Stomach (tissue), 9 donors: ENCODE data around the gene COL21A1. TPM values are rescaled to one million over a fixed set of nuclear protein-coding genes. Genes with fewer than 3 reads are reported as not detected.
A peak's percentile ranks its signal among the peaks of the same experiment; 100 is the strongest.

Experiments used
- DNase-seq, 2 donors: peaks; one replicate each; pipeline versions ENCODE4 v3.0.0 to v3.0.0-alpha.2; 2013 to 2019
- H3K27ac ChIP-seq, 5 donors: fragments of 200-600 bp in 4 of 5; sonication (generic) in 4 of 5; one replicate each; pipeline ENCODE4 v1.5.1; 2013 to 2019; ENCODE audit warnings: mild to moderate bottlenecking in 1 of 5, moderate library complexity in 1 of 5
- H3K27me3 ChIP-seq, 3 donors: fragments of 200-600 bp; sonication (generic); one replicate each; pipeline ENCODE4 v1.5.1; 2017 to 2019; ENCODE audit warnings: mixed run types in 1 of 3
- H3K36me3 ChIP-seq, 4 donors: fragments of 200-600 bp; sonication (generic); 1 replicate in 3 of 4; 2 replicates in 1 of 4; pipeline ENCODE4 v1.5.1; 2016 to 2019
- H3K4me1 ChIP-seq, 4 donors: fragments of 200-600 bp; sonication (generic); one replicate each; pipeline ENCODE4 v1.5.1; 2016 to 2019
- H3K4me3 ChIP-seq, 4 donors: fragments of 200-600 bp; sonication (generic) in 3 of 4; one replicate each; pipeline ENCODE4 v1.5.1; 2016 to 2019; ENCODE audit warnings: mild to moderate bottlenecking in 1 of 4
- H3K9me3 ChIP-seq, 4 donors: fragments of 200-600 bp; sonication (generic); one replicate each; pipeline ENCODE4 v1.5.1; 2016 to 2019
- CTCF ChIP-seq, 7 experiments: fragments of 450-650 bp in 4 of 7; fragments of 200-600 bp in 3 of 7; sonication (generic) in 3 of 7; IDR thresholded peaks; one replicate each; pipeline ENCODE4 v1.5.1; 2016 to 2019; ENCODE audit warnings: antibody characterized with exemption in 7 of 7, control low read depth in 2 of 7, mild to moderate bottlenecking in 1 of 7
- EP300 ChIP-seq: sonication (generic); formaldehyde crosslinking; IDR thresholded peaks from one replicate; pipeline ENCODE4 v1.6.1; 2017; ENCODE audit warnings: antibody characterized with exemption
- POLR2A ChIP-seq, 4 donors: fragments of 450-650 bp; IDR thresholded peaks; one replicate each; pipeline ENCODE4 v1.6.1; 2016; ENCODE audit warnings: antibody characterized with exemption in 4 of 4, control low read depth in 2 of 4, mild to moderate bottlenecking in 1 of 4, moderate library complexity in 1 of 4
- POLR2AphosphoS5 ChIP-seq, 3 donors: sonication (generic); formaldehyde crosslinking; IDR thresholded peaks; one replicate each; pipeline ENCODE4 v1.6.1; 2016; ENCODE audit warnings: antibody characterized with exemption in 3 of 3
- WGBS, 5 donors: extraction: QIAGEN DNeasy Blood & Tissue Kit in 3 of 5; methylation state at CpG; one replicate each; pipeline versions ENCODE4 v1.1.5 to v1.1.7; 2013 to 2018; 5-methylcytosine and 5-hydroxymethylcytosine counted together
- intact Hi-C: fragments of 100-400 bp; cut with DNase I; formaldehyde crosslinking; loops from one replicate; pipeline ENCODE4 v1.15.1; 2023; ENCODE audit warnings: low total_unique reads
- polyA plus RNA-seq, 3 donors: library from polyadenylated mRNA; stranded (reverse); fragments of 200-250 nt; gene quantifications; one replicate each; pipeline ENCODE4 v1.2.3, GENCODE V29; 2013
- total RNA-seq, 5 donors: library from RNA; depleted of rRNA; stranded (reverse); fragments of >200 nt; gene quantifications; one replicate each; pipeline versions ENCODE4 v1.1.0 to v1.2.3, GENCODE V29; 2014 to 2016
- donor health status: healthy with polysubstance abuse.
- donor health status: Bipolar disorder and iron deficiency.
- donor health status: healthy.

COL21A1 gene
- total and polyA plus RNA-seq, 8 donors: 0.31 to 69.4 (median 4.1) TPM; not detected in 1

GRCh38 chr6:56231827-56232226 lies 15.6 kb downstream of the COL21A1 start:
- Histone ChIP-seq H3K4me3 (no peak overlapping the region), H3K36me3 (no peaks in the 10 kb centered on the region), H3K9me3 (no peaks in the 10 kb centered on the region), H3K4me1 (peaks cover 0 to 8% (median 4%) of the 10 kb centered on the region in 4 donors), H3K27ac (no peak overlapping the region), H3K27me3 (no peaks in the 10 kb centered on the region)
- no peak for DNase-seq
- intact Hi-C loops: no loop called here
- no peak for TF ChIP-seq CTCF (IDR thresholded peaks at IDR 0.05)
- TF ChIP-seq POLR2A (IDR thresholded peaks at IDR 0.05): no peak
- no peak for TF ChIP-seq EP300
- TF ChIP-seq POLR2AphosphoS5 (IDR thresholded peaks at IDR 0.05): no peak

GRCh38 chr6:56230976-56231566 lies 16.3 kb downstream of the COL21A1 start:
- TF ChIP-seq POLR2A (IDR thresholded peaks at IDR 0.05) (no peak), CTCF (IDR thresholded peaks at IDR 0.05) (no peak), EP300 (no peak), POLR2AphosphoS5 (IDR thresholded peaks at IDR 0.05) (no peak)
- WGBS, 5 donors: 58 to 68% (median 59%) methylated on average over 4 of the region's 4 CpGs
- no peak overlapping the region for H3K4me3 ChIP-seq
- no peak overlapping the region for H3K27ac ChIP-seq
- DNase-seq: no peak
- H3K27me3 ChIP-seq: no peaks in the 10 kb centered on the region
- peaks cover 0 to 8% (median 4%) of the 10 kb centered on the region in 4 donors for H3K4me1 ChIP-seq
- H3K9me3 ChIP-seq: no peaks in the 10 kb centered on the region
- H3K36me3 ChIP-seq: no peaks in the 10 kb centered on the region
- intact Hi-C loops: no loop called here

- H3K27ac ChIP-seq: no peak overlapping the region
- H3K4me1 ChIP-seq: peaks cover 0 to 7% (median 0%) of the 10 kb centered on the region in 4 donors
- no peaks in the 10 kb centered on the region for H3K36me3 ChIP-seq
- 30 to 68% (median 51%) methylated on average over 2 of the region's 2 CpGs for WGBS, 5 donors
- DNase-seq: peak in 1 of 2 donors; percentile 66
- no peak overlapping the region for H3K4me3 ChIP-seq
- intact Hi-C loops: no loop called here
- TF ChIP-seq POLR2A (IDR thresholded peaks at IDR 0.05): no peak
- TF ChIP-seq CTCF (IDR thresholded peaks at IDR 0.05): no peak
- TF ChIP-seq EP300: no peak
- TF ChIP-seq POLR2AphosphoS5 (IDR thresholded peaks at IDR 0.05): no peak
- no peaks in the 10 kb centered on the region for H3K9me3 ChIP-seq
- H3K27me3 ChIP-seq: no peaks in the 10 kb centered on the region
These were observed 20.1 kb downstream of the COL21A1 start for GRCh38 chr6:56227071-56227879.

GRCh38 chr6:56223995-56224394 lies 23.4 kb downstream of the COL21A1 start:
- Histone ChIP-seq H3K4me1 (no peaks in the 10 kb centered on the region), H3K9me3 (no peaks in the 10 kb centered on the region), H3K36me3 (no peaks in the 10 kb centered on the region), H3K27me3 (no peaks in the 10 kb centered on the region), H3K27ac (no peak overlapping the region), H3K4me3 (no peak overlapping the region)
- WGBS, 5 donors: 28 to 42% (median 38%) methylated on average over 1 of the region's 1 CpG
- intact Hi-C loops: no loop called here
- no peak for TF ChIP-seq EP300
- no peak for TF ChIP-seq POLR2AphosphoS5 (IDR thresholded peaks at IDR 0.05)
- no peak for DNase-seq

GRCh38 chr6:56222499-56222898 lies 24.9 kb downstream of the COL21A1 start:
- intact Hi-C loops: no loop called here

More at GRCh38 chr6:56222499-56222898, 24.9 kb downstream of the COL21A1 start:
- no peak overlapping the region for H3K4me3 ChIP-seq
- H3K27me3 ChIP-seq: no peaks in the 10 kb centered on the region
- no peaks in the 10 kb centered on the region for H3K9me3 ChIP-seq
- DNase-seq: peak in 1 of 2 donors; percentile 38
- H3K4me1 ChIP-seq: no peaks in the 10 kb centered on the region
- H3K27ac ChIP-seq: no peak overlapping the region
- TF ChIP-seq POLR2A (IDR thresholded peaks at IDR 0.05) (no peak), CTCF (IDR thresholded peaks at IDR 0.05) (no peak), POLR2AphosphoS5 (IDR thresholded peaks at IDR 0.05) (no peak), EP300 (no peak)
- H3K36me3 ChIP-seq: no peaks in the 10 kb centered on the region
